Measurements from ENCODE around the gene MICB. TPM values are rescaled to one million over a fixed set of nuclear protein-coding genes. Genes with fewer than 3 reads are reported as not detected.
"Not testable (repeated sequence)": the region's sequence is repeated elsewhere in the genome, so short reads cannot be mapped to it uniquely, and the experiment has no call there.

The MICB gene
- total and polyA plus RNA-seq, 9 of the 15 experiments (the other 6 are each of a cell fraction or from before 2014, with no cell fraction given) = 13.3 to 34.5 (median 19.8) TPM

DNA sequence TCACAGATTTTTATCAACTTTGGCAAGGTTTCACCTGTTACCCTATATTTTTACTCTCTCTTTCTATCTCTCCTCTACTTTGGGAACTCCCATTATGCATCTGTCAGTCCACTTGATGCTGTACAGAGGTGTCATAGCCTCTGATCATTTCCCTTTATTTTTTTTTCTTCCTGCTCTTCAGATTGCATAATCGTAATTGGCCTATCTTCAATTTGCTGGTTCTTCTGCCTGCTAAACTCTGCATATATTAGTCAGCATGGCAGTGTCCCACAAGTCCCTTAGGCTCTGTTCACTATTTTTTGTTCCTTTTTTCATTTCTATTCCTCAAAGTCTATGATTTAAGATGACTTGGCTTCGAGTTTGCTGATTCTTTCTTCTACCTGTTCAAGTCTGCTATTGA lies 44.7 kb upstream of the MICB start (continued):
- TF ChIP-seq FOXJ2 (tag; IDR thresholded peaks at IDR 0.05) (no peak), TCF7 (IDR thresholded peaks at IDR 0.05; ENCODE audit: borderline replicate concordance) (no peak), CEBPG (CRISPR knock-in tag; IDR thresholded peaks at IDR 0.05) (no peak), CEBPG (tag; conservative IDR thresholded peaks at IDR 0.05 in 1 of 2, IDR thresholded peaks at IDR 0.05 in 1 of 2) (peak in 1 of 2 experiments; percentile 42; a peak in 2 of 4 replicates), ZNF644 (tag; IDR thresholded peaks at IDR 0.05; ENCODE audit: low read depth) (no peak)

DNA sequence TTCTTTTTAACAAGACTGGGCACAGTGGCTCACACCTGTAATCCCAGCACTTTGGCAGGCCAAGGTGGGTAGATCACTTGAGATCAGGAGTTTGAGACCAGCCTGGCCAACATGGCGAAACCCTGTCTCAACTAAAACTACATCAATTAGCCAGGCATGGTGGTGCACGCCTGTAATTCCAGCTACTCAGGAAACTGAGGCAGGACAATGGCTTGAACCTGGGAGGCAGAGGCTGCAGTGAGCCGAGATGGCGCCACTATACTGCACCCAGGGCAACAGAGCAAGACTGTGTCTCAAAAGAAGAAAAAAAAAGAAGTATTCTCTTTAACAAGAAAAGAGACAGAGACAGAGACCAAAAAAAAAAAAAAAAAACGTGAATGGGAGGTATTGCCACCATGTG lies 38.1 kb upstream of the MICB start:
- intact Hi-C loops (cut with micrococcal nuclease); H2AFZ ChIP-seq (ENCODE audit: low read depth, low read length); H3K36me3 ChIP-seq (ENCODE audit: control insufficient read depth, insufficient read depth, low read length); H3K4me2 ChIP-seq (ENCODE audit: insufficient read depth, low read length); POLR2A ChIA-PET; FAIRE-seq; H3K4me3 ChIP-seq; BruUV-seq (replicated peaks); H3K4me1 ChIP-seq (replicated peaks in 1 of 2; ENCODE audit: control insufficient read depth in 2 of 2, insufficient read depth in 2 of 2, low read length in 2 of 2); H3K9me1 ChIP-seq (ENCODE audit: control insufficient read depth, insufficient read depth, low read length); DNase-seq (ENCODE audit: extremely low read depth in 1 of 4, low spot score in 3 of 4); H3K27ac ChIP-seq (ENCODE audit: extremely low read depth, low read depth, low read length); H3K9ac ChIP-seq (ENCODE audit: insufficient read depth in 1 of 2, low read depth in 2 of 2, low read length in 2 of 2); H3K9me3 ChIP-seq (replicated peaks; ENCODE audit: control insufficient read depth, insufficient read depth, low read depth, low read length); in situ Hi-C loops (cut with MboI); ATAC-seq; CTCF ChIA-PET (ENCODE audit: low intra/inter-chr PET ratio); H3K79me2 ChIP-seq (ENCODE audit: control insufficient read depth, insufficient read depth, low read length); H4K20me1 ChIP-seq (replicated peaks; ENCODE audit: control insufficient read depth, insufficient read depth, low read length): not testable (repeated sequence)
- peaks cover 31 to 34% of the 10 kb centered on the region in 2 experiments; a peak in 4 of 5 replicates for H3K27me3 ChIP-seq (ENCODE audit: control insufficient read depth in 2 of 2, insufficient read depth in 2 of 2, low read length in 2 of 2)
- WGBS (ENCODE audit: insufficient coverage, low coverage, missing lambda C conversion rate) = 4% methylated on average over 4 of the region's 5 CpGs

All from K562 (cell line).